ENCODE measurements around the gene HIVEP3.

DNA sequence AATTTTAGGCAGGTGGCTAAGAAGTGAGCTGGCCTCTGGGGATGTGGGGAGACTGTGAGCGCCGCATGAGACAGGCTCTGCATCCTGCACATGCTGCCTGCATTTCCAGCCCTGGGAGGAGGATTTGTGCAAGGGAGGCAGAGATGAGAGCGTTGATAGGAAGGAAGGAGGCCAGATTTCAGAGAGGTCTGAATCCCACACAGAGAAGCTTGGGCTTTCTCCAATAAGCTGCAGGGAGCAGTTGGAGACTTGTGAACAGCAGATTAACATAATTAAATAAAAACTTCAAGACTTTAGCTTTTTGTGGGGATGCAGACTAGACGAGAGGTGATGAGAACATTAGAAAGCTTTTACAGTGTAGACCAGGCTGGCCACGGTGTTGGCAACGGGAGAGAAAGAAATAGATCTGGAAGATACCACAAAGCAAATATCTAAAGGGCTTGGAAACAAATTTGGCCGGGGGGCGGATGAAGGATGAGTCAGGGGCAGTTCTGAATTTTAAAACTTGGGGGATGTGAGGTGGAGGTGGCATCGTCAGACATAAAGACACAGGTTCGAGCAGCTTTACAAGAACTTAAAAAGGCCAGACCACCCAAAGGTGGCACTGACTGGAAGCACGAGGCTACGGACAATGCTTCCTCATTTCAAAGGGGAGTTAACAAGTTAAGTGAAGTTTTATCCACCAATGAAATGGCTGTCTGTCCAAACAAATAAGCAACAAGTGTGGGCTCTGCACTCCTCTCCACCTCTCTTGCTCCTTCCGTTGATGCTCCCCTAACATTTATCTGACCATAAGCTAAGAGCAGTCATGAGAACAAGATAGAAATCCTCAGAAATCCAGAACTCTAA, 57.0 kb downstream of the HIVEP3 start:
- TF ChIP-seq EZH2 (IDR thresholded peaks at IDR 0.05) (no peak), POLR2AphosphoS5 (IDR thresholded peaks at IDR 0.05; ENCODE audit: borderline replicate concordance, low read depth, low read length) (no peak), FOXP2 (optimal IDR thresholded peaks at IDR 0.05; ENCODE audit: control extremely low read depth, extremely low read length, insufficient read depth) (no peak)
